SK-N-SH (cell line): ENCODE data around the gene PODXL.

ENCODE experiments used
- CTCF ChIP-seq: fragments of 200-600 bp; sonication (generic); IDR thresholded peaks from 2 replicates; pipeline ENCODE4 v1.6.1; 2017; ENCODE audit warnings: antibody characterized with exemption, mild to moderate bottlenecking, moderate library complexity
- ELF1 ChIP-seq: IDR thresholded peaks from 2 replicates; pipeline ENCODE4 v1.4.0; 2012
- GATA2 ChIP-seq: sonication (generic); formaldehyde crosslinking; IDR thresholded peaks from 2 replicates; pipeline ENCODE4 v1.5.0; 2020; ENCODE audit warnings: mild to moderate bottlenecking, missing genetic modification reagents
- JUND ChIP-seq: IDR thresholded peaks from 2 replicates; pipeline ENCODE4 v1.4.0; 2012
- MXI1 ChIP-seq: IDR thresholded peaks from 2 replicates; pipeline ENCODE4 v1.6.1; 2012; ENCODE audit warnings: mild to moderate bottlenecking, low read depth, low read length, improper control_type of control experiment
- NRF1 ChIP-seq: IDR thresholded peaks from 2 replicates; pipeline ENCODE4 v1.6.1; 2012; ENCODE audit warnings: low read depth, mild to moderate bottlenecking, low read length
- RCOR1 ChIP-seq: fragments of 150-350 bp; IDR thresholded peaks from 2 replicates; pipeline ENCODE4 v1.6.1; 2017; ENCODE audit warnings: antibody characterized with exemption, low read length
- REST ChIP-seq: IDR thresholded peaks from 2 replicates; pipeline ENCODE4 v1.6.1; 2012; ENCODE audit warnings: mild to moderate bottlenecking, low read depth, low read length, moderate library complexity
- RFX5 ChIP-seq: IDR thresholded peaks from 2 replicates; pipeline ENCODE4 v1.6.1; 2012; ENCODE audit warnings: mild to moderate bottlenecking, improper control_type of control experiment, low read length
- RXRA ChIP-seq: IDR thresholded peaks from 2 replicates; pipeline ENCODE4 v1.4.0; 2012; ENCODE audit warnings: low read depth, mild to moderate bottlenecking, borderline replicate concordance
- TAF1 ChIP-seq: IDR thresholded peaks from 2 replicates; pipeline ENCODE4 v1.6.1; 2012; ENCODE audit warnings: low read depth, mild to moderate bottlenecking, low read length, moderate library complexity, borderline replicate concordance
- YY1 ChIP-seq: IDR thresholded peaks from 2 replicates; pipeline ENCODE4 v1.4.0; 2012; ENCODE audit warnings: low read depth, mild to moderate bottlenecking
- ZBTB33 ChIP-seq: IDR thresholded peaks from 2 replicates; pipeline ENCODE4 v1.4.0; 2012; ENCODE audit warnings: low read depth, borderline replicate concordance

GRCh38 chr7:131466735-131467365, 89.6 kb downstream of the PODXL start:
- TF ChIP-seq CTCF (no peak), RFX5 (no peak), NRF1 (no peak), ELF1 (no peak), RXRA (no peak), TAF1 (no peak), JUND (no peak), RCOR1 (no peak), GATA2 (CRISPR knock-in tag) (no peak), REST (no peak), ZBTB33 (no peak), YY1 (no peak), MXI1 (no peak)
